Spleen (tissue), 7 donors: ENCODE data around the gene STK39.

Experiments used
- POLR2A ChIP-seq, 3 donors: fragments of 450-650 bp; IDR thresholded peaks; one replicate each; pipeline ENCODE4 v1.5.1; 2017; ENCODE audit warnings: antibody characterized with exemption in 3 of 3, mild to moderate bottlenecking in 1 of 3
- TF ChIP-seq, protein P1 (sequence below), 11 experiments: fragments of 200-600 bp in 7 of 11; fragments of 450-650 bp in 4 of 11; sonication (generic) in 4 of 11; IDR thresholded peaks in 8 of 11; conservative IDR thresholded peaks in 3 of 11; 1 replicate in 7 of 11; 2 replicates in 4 of 11; pipeline versions ENCODE4 v1.4.0 to v1.8.0; 2016 to 2021; ENCODE audit warnings: antibody characterized with exemption in 11 of 11, inconsistent platforms in 4 of 11, mild to moderate bottlenecking in 1 of 11
- donor health status: DM: no; HTN: no; CAD: no; lungs with moderate emphysema.
- donor health status: DM: no; HTN: no; CAD: no.
- donor health status: DM: no; HTN: no; CAD: no.

DNA sequence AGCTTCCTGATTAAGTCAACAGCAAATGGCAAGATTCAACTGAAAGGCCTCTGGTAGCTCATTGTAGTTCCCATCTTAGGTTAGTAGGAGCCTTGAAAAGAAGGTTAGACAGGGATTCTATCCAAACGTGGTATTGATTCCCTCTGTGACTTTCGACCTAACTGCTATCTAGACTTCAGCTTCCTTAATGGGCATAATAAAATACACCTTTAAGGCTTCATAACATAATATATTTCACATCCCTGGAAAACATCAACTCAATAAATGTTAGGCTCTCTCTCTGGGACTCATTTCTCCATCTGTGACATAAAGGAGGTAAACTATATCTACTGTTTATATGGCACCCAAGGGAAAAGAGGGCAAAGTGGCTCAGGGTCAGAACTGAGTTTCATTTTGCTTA, 60.9 kb downstream of the STK39 start:
- no peak for TF ChIP-seq POLR2A (IDR thresholded peaks at IDR 0.05)
- TF ChIP-seq, protein P1, sequence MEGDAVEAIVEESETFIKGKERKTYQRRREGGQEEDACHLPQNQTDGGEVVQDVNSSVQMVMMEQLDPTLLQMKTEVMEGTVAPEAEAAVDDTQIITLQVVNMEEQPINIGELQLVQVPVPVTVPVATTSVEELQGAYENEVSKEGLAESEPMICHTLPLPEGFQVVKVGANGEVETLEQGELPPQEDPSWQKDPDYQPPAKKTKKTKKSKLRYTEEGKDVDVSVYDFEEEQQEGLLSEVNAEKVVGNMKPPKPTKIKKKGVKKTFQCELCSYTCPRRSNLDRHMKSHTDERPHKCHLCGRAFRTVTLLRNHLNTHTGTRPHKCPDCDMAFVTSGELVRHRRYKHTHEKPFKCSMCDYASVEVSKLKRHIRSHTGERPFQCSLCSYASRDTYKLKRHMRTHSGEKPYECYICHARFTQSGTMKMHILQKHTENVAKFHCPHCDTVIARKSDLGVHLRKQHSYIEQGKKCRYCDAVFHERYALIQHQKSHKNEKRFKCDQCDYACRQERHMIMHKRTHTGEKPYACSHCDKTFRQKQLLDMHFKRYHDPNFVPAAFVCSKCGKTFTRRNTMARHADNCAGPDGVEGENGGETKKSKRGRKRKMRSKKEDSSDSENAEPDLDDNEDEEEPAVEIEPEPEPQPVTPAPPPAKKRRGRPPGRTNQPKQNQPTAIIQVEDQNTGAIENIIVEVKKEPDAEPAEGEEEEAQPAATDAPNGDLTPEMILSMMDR (IDR thresholded peaks at IDR 0.05 in 8 of 11, conservative IDR thresholded peaks at IDR 0.05 in 3 of 11) = no peak
